Measurements from ENCODE around the gene PRRT4.

DNA sequence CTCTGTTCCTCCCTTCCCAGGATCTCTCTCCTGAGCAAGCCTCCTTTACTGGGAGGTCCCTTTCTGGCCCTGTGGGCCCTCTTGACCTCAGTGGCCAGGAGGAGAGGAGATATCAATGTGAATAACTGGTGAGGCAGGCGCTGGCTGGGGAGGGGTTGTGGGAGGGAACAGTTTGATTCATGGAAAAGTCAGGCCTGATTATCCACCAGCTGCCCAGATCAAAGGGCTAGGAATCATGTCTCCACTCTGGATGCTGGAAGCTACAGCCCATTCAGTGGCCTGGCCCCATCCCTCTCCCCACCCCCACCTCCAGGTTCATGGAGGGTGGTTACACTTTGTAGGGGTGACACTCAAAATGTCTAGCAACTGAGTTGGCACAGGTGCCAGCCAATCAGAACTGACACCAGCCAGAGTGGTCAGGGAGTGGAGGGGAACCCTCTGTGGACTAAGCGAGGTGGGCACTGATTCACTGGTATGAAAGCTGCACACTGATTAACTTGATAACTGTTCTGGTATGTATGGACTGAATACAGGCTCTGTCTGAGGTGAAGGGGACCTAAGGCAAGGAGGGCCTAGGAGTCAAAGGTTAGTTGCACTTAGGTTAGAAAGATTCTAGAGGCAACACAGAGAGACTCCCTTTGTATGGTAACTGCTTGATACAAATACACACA, 4.8 kb downstream of the PRRT4 start:
- TF ChIP-seq CTCF (IDR thresholded peaks at IDR 0.05; ENCODE audit: insufficient read depth, low read length) = no peak
- TF ChIP-seq SPI1 (IDR thresholded peaks at IDR 0.05; ENCODE audit: borderline replicate concordance, low read depth) = no peak
